GM12873 (cell line): ENCODE results near the gene NAXE.

Experiments
- CTCF ChIP-seq: IDR thresholded peaks from 2 replicates; pipeline ENCODE4 v1.5.1; 2012; ENCODE audit warnings: low read depth, mild to moderate bottlenecking, moderate library complexity, low read length, control low read depth; ENCODE audit not compliant: insufficient read depth; ENCODE audit errors: missing control alignments

The NAXE gene

GRCh38 chr1:156549831-156550230 is 41.7 kb upstream of the NAXE start:
- TF ChIP-seq CTCF, result no peak

DNA sequence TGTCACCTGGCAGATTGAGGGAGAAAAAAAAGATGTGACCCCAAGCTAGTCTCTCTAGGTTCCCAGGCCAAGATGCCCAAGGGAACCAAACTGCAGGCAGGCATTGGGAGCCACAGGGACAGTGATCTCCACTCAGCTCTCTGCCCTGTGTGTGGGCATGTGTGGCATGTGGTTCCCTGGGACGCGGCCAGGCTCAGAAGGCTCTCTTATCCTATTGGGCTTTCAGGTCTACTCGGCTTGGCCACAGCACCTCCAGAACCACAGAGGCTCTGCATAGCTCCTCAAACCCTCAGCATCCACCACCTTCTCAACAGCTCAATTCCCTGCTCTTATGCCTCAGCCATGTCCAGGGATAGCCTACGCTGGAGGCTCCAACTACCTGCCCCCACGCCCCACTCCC is 41.2 kb upstream of the NAXE start:
- no peak for TF ChIP-seq CTCF

DNA sequence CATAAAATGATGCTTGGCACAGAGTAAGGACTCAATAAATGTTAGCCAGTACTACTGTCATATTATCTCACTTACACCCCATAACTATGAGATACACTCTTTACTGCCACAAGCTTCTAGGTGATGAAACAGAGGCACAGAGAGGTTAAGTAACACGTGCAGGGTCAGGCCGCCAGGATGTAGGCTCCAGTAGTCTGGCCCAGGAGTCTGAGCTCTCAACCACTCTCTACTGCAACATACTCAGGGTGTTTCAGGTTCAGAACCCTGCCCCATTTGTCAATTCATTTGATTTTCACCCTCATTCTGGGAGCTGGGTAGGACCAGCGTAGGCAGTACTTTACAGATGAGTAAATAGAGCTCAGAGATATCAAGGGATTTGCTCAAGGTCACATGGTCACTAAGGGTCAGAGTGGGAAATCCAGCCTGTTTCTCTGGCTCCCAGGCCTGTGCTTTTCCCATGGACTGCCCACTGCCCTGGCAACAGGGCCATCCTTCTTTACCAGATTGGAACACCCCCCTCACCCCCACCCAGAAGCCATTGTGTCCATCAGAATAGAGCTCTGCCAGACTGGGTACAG is 40.4 kb upstream of the NAXE start:
- no peak for TF ChIP-seq CTCF

DNA sequence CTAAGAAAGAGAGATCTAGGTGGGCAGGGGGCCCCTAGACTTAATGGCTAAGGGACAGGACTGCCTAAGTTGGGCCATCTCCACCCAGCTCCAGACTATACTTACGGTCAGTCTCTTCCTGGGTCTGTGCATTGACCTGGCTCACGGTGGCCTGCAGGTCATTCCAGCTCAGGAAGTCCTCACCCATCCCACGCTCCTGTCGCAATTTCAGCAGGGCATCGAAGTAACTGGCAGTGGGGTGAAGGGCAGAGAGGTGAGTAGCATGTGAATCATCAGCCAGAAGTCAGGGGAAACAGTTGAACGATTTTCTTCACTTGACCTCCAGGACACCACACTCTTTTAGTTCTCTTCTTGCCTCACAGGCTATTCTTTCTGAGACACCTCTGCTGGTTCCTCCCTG is 39.7 kb upstream of the NAXE start:
- no peak for TF ChIP-seq CTCF

DNA sequence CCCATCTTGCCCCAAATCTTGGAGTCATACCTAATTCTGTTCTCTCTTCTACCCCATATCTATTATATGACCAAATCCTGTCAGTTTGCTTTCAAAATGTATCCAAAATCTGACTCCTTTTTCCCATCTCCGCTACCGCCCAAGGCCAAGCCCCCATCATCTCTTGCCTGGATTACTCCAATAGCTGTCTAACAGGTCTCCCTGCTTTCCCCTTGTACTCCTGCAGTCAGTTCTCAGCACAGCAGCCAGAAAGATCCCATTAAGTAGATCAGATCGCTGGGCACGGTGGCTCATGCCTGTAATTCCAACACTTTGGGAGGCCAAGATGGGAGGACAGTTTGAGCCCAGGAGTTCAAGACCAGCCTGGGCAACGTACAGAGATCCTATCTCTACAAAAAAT is 39.1 kb upstream of the NAXE start:
- no peak for TF ChIP-seq CTCF

GRCh38 chr1:156553860-156554485 is 37.6 kb upstream of the NAXE start:
- TF ChIP-seq CTCF, result no peak

GRCh38 chr1:156554971-156555370 is 36.6 kb upstream of the NAXE start:
- no peak for TF ChIP-seq CTCF

GRCh38 chr1:156555715-156556114 is 35.9 kb upstream of the NAXE start:
- TF ChIP-seq CTCF, result no peak
